ENCODE results near the gene MOCS2. TPM values are rescaled to one million over a fixed set of nuclear protein-coding genes. Genes with fewer than 3 reads are reported as not detected.

Gene MOCS2
- total RNA-seq, 2 donors from 2014 or later: 30.4 to 51.3 TPM

DNA sequence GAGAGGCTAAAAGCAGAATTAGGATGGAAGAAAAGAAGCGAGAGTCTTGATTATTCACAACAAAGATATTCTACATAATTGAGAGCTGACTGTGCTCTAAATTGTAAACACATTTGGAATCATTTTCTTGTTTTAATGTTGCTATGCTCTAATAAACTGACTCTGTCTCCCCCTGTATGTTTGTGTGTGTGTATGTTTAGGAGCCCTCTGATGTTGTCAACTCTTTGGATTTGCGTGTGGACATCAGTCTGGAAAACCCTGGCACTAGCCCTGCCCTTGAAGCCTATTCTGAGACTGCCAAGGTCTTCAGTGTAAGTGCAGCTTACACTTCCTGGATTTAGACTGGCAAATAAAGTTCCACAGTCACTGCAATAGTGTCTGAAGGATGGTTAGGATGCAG is 37.8 kb downstream of the MOCS2 start:
- intact Hi-C loops (cut with DNase I): no loop called here
- H3K27ac ChIP-seq: no peak overlapping the region
- WGBS: 76% methylated on average over 2 of the region's 2 CpGs
- no peaks in the 10 kb centered on the region for H3K9me3 ChIP-seq
- DNase-seq (ENCODE audit: low spot score): no peak
- H3K36me3 ChIP-seq: peaks cover 0 to 5% of the 10 kb centered on the region in 2 donors
- H3K27me3 ChIP-seq (replicated peaks; ENCODE audit: insufficient read depth): no peaks in the 10 kb centered on the region
- no peak overlapping the region for H3K4me3 ChIP-seq
- no peak for TF ChIP-seq POLR2A (IDR thresholded peaks at IDR 0.05)
- no peak for TF ChIP-seq POLR2AphosphoS5 (IDR thresholded peaks at IDR 0.05)
- TF ChIP-seq, protein P1, sequence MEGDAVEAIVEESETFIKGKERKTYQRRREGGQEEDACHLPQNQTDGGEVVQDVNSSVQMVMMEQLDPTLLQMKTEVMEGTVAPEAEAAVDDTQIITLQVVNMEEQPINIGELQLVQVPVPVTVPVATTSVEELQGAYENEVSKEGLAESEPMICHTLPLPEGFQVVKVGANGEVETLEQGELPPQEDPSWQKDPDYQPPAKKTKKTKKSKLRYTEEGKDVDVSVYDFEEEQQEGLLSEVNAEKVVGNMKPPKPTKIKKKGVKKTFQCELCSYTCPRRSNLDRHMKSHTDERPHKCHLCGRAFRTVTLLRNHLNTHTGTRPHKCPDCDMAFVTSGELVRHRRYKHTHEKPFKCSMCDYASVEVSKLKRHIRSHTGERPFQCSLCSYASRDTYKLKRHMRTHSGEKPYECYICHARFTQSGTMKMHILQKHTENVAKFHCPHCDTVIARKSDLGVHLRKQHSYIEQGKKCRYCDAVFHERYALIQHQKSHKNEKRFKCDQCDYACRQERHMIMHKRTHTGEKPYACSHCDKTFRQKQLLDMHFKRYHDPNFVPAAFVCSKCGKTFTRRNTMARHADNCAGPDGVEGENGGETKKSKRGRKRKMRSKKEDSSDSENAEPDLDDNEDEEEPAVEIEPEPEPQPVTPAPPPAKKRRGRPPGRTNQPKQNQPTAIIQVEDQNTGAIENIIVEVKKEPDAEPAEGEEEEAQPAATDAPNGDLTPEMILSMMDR (IDR thresholded peaks at IDR 0.05): no peak
- H3K4me1 ChIP-seq (replicated peaks): no peaks in the 10 kb centered on the region

- no peak for DNase-seq (ENCODE audit: low spot score)
- H3K27me3 ChIP-seq (replicated peaks; ENCODE audit: insufficient read depth): no peaks in the 10 kb centered on the region
- H3K36me3 ChIP-seq: peaks cover 0 to 5% of the 10 kb centered on the region in 2 donors
- intact Hi-C loops (cut with DNase I): no loop called here
- H3K4me1 ChIP-seq (replicated peaks): no peaks in the 10 kb centered on the region
- TF ChIP-seq POLR2A (IDR thresholded peaks at IDR 0.05) (no peak), POLR2AphosphoS5 (IDR thresholded peaks at IDR 0.05) (no peak)
- TF ChIP-seq, protein P1 (IDR thresholded peaks at IDR 0.05): no peak
- H3K27ac ChIP-seq: no peak overlapping the region
- H3K9me3 ChIP-seq: no peaks in the 10 kb centered on the region
- H3K4me3 ChIP-seq: no peak overlapping the region
- WGBS: 82% methylated on average over 2 of the region's 2 CpGs
Measured at GRCh38 chr5:53071298-53071697, 38.3 kb downstream of the MOCS2 start.

GRCh38 chr5:53069626-53070025 is 39.9 kb downstream of the MOCS2 start:
- intact Hi-C loops (cut with DNase I): no loop called here
- 94% methylated on average over 5 of the region's 5 CpGs for WGBS
- DNase-seq (ENCODE audit: low spot score): no peak
- no peaks in the 10 kb centered on the region for H3K9me3 ChIP-seq
- H3K4me3 ChIP-seq: no peak overlapping the region
- no peaks in the 10 kb centered on the region for H3K27me3 ChIP-seq (replicated peaks; ENCODE audit: insufficient read depth)
- no peak overlapping the region for H3K27ac ChIP-seq
- H3K4me1 ChIP-seq (replicated peaks): no peaks in the 10 kb centered on the region
- H3K36me3 ChIP-seq: no peaks in the 10 kb centered on the region
- TF ChIP-seq, protein P1 (IDR thresholded peaks at IDR 0.05): no peak
- TF ChIP-seq POLR2A (IDR thresholded peaks at IDR 0.05) (no peak), POLR2AphosphoS5 (IDR thresholded peaks at IDR 0.05) (no peak)

GRCh38 chr5:53068291-53068836 is 41.2 kb downstream of the MOCS2 start:
- no peaks in the 10 kb centered on the region for H3K36me3 ChIP-seq

DNA sequence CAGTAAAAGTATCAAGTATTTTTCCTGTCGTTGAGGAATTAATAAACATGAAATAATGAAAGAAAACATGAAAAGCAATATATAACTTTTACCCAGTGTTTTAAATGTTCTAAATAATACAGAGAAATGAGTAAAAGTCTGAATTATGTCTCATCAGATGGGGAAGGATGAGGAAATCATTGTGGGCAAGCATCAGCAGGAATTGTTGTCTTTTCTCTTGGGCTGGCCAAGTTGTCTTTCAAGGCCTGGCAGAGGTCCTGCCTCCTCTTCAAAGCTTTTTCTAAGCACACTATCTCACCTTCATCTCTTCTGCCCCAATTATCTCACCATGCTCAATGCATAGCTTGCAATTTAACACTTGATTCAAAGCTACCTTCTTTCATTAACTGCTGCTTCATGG is 41.9 kb downstream of the MOCS2 start:
- no peak for DNase-seq (ENCODE audit: low spot score)
- Histone ChIP-seq H3K27ac (no peak overlapping the region), H3K4me1 (replicated peaks) (no peaks in the 10 kb centered on the region), H3K9me3 (no peaks in the 10 kb centered on the region), H3K4me3 (no peak overlapping the region), H3K27me3 (replicated peaks; ENCODE audit: insufficient read depth) (no peaks in the 10 kb centered on the region), H3K36me3 (no peaks in the 10 kb centered on the region)
- WGBS: 0% methylated on average over 1 of the region's 1 CpG
- intact Hi-C loops (cut with DNase I): no loop called here
- TF ChIP-seq POLR2A (IDR thresholded peaks at IDR 0.05) (no peak), POLR2AphosphoS5 (IDR thresholded peaks at IDR 0.05) (no peak)
- TF ChIP-seq, protein P1 (IDR thresholded peaks at IDR 0.05): no peak

More at GRCh38 chr5:53068291-53068836, 41.2 kb downstream of the MOCS2 start:
- Histone ChIP-seq H3K4me1 (replicated peaks) (no peaks in the 10 kb centered on the region), H3K4me3 (no peak overlapping the region), H3K27ac (no peak overlapping the region), H3K9me3 (no peaks in the 10 kb centered on the region), H3K27me3 (replicated peaks; ENCODE audit: insufficient read depth) (no peaks in the 10 kb centered on the region)
- intact Hi-C loops (cut with DNase I): no loop called here
- 78% methylated on average over 4 of the region's 4 CpGs for WGBS
- no peak for DNase-seq (ENCODE audit: low spot score)
- TF ChIP-seq POLR2A (IDR thresholded peaks at IDR 0.05) (no peak), POLR2AphosphoS5 (IDR thresholded peaks at IDR 0.05) (no peak)
- TF ChIP-seq, protein P1 (IDR thresholded peaks at IDR 0.05): no peak
